Measurements from ENCODE around the gene ZNF827.

DNA sequence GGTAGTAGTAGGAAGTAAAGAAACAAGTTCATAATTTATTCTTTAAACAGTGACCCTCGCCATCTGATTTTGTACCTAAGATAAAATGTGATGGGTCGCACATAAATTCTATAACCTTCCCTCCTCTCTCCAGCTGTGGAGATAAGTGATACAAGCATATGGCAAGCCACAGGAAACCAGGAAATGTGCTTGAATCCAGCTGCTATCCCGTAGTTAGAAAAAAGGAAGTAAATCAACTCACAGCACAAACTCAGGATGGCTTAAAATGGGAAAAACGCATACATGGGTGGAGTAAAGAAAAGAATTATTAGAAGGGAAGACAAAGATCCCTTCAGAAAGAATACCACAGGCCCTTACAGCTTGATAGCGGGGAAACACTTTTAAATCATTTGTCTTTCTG lies 78.2 kb downstream of the ZNF827 start:
- TF ChIP-seq CTCF (IDR thresholded peaks at IDR 0.05) (no peak), POLR2A (IDR thresholded peaks at IDR 0.05) (no peak), EP300 (IDR thresholded peaks at IDR 0.05) (no peak), POLR2AphosphoS5 (IDR thresholded peaks at IDR 0.05) (no peak)

Measured in gastroesophageal sphincter (tissue), 3 donors.